Hepatocyte (in vitro differentiated cells): ENCODE data around the gene VCP. TPM values are rescaled to one million over a fixed set of nuclear protein-coding genes. Genes with fewer than 3 reads are reported as not detected.
"Not testable (repeated sequence)": the region's sequence is repeated elsewhere in the genome, so short reads cannot be mapped to it uniquely, and the experiment has no call there.

Source experiments
- DNase-seq: peaks from one replicate; pipeline ENCODE4 v3.0.0-alpha.2; 2016; ENCODE audit warnings: low spot score
- H2AFZ ChIP-seq: fragments of 200-600 bp; sonication (generic); 2 replicates; pipeline ENCODE4 v1.6.0; 2016; ENCODE audit warnings: antibody characterized with exemption, mild to moderate bottlenecking
- H3K27ac ChIP-seq: fragments of 200-600 bp; sonication (generic); 2 replicates; pipeline ENCODE4 v1.5.1; 2016; ENCODE audit warnings: mild to moderate bottlenecking
- H3K27me3 ChIP-seq: fragments of 200-600 bp; sonication (generic); 2 replicates; pipeline ENCODE4 v1.6.1; 2016
- H3K36me3 ChIP-seq: fragments of 200-600 bp; sonication (generic); replicated peaks from 2 replicates; pipeline ENCODE4 v1.5.1; 2016; ENCODE audit warnings: low read depth; ENCODE audit not compliant: insufficient read depth
- H3K4me1 ChIP-seq: fragments of 200-600 bp; sonication (generic); 2 replicates; pipeline ENCODE4 v1.5.1; 2016; ENCODE audit warnings: mild to moderate bottlenecking, moderate library complexity; ENCODE audit not compliant: insufficient read depth
- H3K4me2 ChIP-seq: fragments of 200-600 bp; sonication (generic); 2 replicates; pipeline ENCODE4 v1.6.0; 2016
- H3K4me3 ChIP-seq: fragments of 200-600 bp; sonication (generic); 2 replicates; pipeline ENCODE4 v1.5.1; 2016; ENCODE audit warnings: mild to moderate bottlenecking
- H3K79me2 ChIP-seq: fragments of 200-600 bp; sonication (generic); 2 replicates; pipeline ENCODE4 v1.6.0; 2017; ENCODE audit warnings: mild to moderate bottlenecking
- H3K9me2 ChIP-seq: fragments of 200-600 bp; sonication (generic); replicated peaks from 2 replicates; pipeline ENCODE4 v1.6.0; 2017; ENCODE audit warnings: mild to moderate bottlenecking; ENCODE audit not compliant: insufficient read depth
- H3K9me3 ChIP-seq: fragments of 200-600 bp; sonication (generic); 2 replicates; pipeline ENCODE4 v1.5.1; 2016; ENCODE audit warnings: low read depth, mild to moderate bottlenecking
- H4K20me1 ChIP-seq: fragments of 200-600 bp; sonication (generic); 2 replicates; pipeline ENCODE4 v1.6.0; 2016; ENCODE audit warnings: mild to moderate bottlenecking; ENCODE audit not compliant: insufficient read depth, poor library complexity, severe bottlenecking
- CTCF ChIP-seq: fragments of 200-600 bp; sonication (generic); IDR thresholded peaks from 2 replicates; pipeline ENCODE4 v1.5.1; 2016; ENCODE audit warnings: antibody characterized with exemption, mild to moderate bottlenecking; ENCODE audit not compliant: poor library complexity
- EZH2 ChIP-seq: fragments of 200-600 bp; sonication (generic); IDR thresholded peaks from 2 replicates; pipeline ENCODE4 v1.6.1; 2016; ENCODE audit warnings: antibody characterized with exemption, mild to moderate bottlenecking, borderline replicate concordance
- EZH2phosphoT487 ChIP-seq: fragments of 200-600 bp; sonication (generic); IDR thresholded peaks from one replicate; pipeline ENCODE4 v1.6.1; 2018; ENCODE audit warnings: antibody characterized with exemption, mild to moderate bottlenecking, low read depth, moderate library complexity; ENCODE audit not compliant: unreplicated experiment, severe bottlenecking
- WGBS: methylation state at CpG from one replicate; pipeline ENCODE4 v1.1.6; 2016; ENCODE audit warnings: low lambda C conversion rate; ENCODE audit errors: missing lambda C conversion rate; 5-methylcytosine and 5-hydroxymethylcytosine counted together
- polyA plus RNA-seq: library from polyadenylated mRNA; unstranded; fragments of >200 nt; fragmentation: Nextera tagmentation; extraction: Ambion mirVana; gene quantifications from 2 replicates; pipeline ENCODE4 v1.2.1, GENCODE V29; 2016
- total RNA-seq: library from RNA; depleted of rRNA; stranded (reverse); fragments of >200 nt; gene quantifications from 2 replicates; pipeline ENCODE4 v1.2.3, GENCODE V29; 2014

VCP gene
- total and polyA plus RNA-seq, 2 experiments from 2014 or later: 250 to 284 TPM

- no peaks in the 10 kb centered on the region for H3K27me3 ChIP-seq
- H3K9me3 ChIP-seq: no peaks in the 10 kb centered on the region
- H3K79me2 ChIP-seq: no peaks in the 10 kb centered on the region
- no peak overlapping the region for H3K4me2 ChIP-seq
- H3K4me1 ChIP-seq: peaks cover 8% of the 10 kb centered on the region
- no peaks in the 10 kb centered on the region for H3K9me2 ChIP-seq
- 68% methylated on average over 1 of the region's 1 CpG for whole genome bisulfite sequencing
- DNase-seq: no peak
- no peak overlapping the region for H3K4me3 ChIP-seq
- no peak overlapping the region for H2AFZ ChIP-seq
- no peak for TF ChIP-seq EZH2phosphoT487
- TF ChIP-seq EZH2: no peak
- no peak for TF ChIP-seq CTCF
- H3K27ac ChIP-seq: peak overlapping the region; percentile 79
- no peaks in the 10 kb centered on the region for H4K20me1 ChIP-seq
- H3K36me3 ChIP-seq: no peaks in the 10 kb centered on the region
Measured at GRCh38 chr9:35027374-35027773, 45.1 kb downstream of the VCP start.

DNA sequence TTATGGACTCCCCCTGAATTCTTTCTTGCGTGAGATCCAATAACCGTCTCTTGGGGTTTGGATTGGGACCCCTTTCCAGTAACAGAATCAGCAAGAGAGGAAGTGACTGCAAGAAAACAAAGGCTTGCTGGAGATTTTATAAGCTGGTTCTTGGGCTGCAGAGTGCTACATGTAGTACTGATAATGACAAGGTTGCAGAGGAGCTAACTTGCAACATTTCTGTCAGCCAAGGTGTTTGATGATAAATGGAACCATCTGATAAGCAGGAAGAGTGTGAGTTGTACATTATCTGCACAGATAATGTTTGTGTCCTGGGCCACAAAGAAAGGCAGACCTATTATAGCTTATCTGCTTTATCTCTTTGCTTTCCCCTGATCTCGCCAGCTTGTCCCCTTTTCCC, 45.8 kb downstream of the VCP start:
- DNase-seq: no peak
- H3K36me3 ChIP-seq: no peaks in the 10 kb centered on the region
- no peaks in the 10 kb centered on the region for H4K20me1 ChIP-seq
- no peaks in the 10 kb centered on the region for H3K79me2 ChIP-seq
- peak overlapping the region; percentile 79 for H3K27ac ChIP-seq
- H3K27me3 ChIP-seq: no peaks in the 10 kb centered on the region
- H3K9me2 ChIP-seq: no peaks in the 10 kb centered on the region
- no peaks in the 10 kb centered on the region for H3K9me3 ChIP-seq
- WGBS: 57% methylated on average over 3 of the region's 3 CpGs
- peaks cover 8% of the 10 kb centered on the region for H3K4me1 ChIP-seq
- no peak overlapping the region for H2AFZ ChIP-seq
- TF ChIP-seq CTCF (no peak), EZH2phosphoT487 (no peak), EZH2 (no peak)
- H3K4me3 ChIP-seq: no peak overlapping the region
- H3K4me2 ChIP-seq: peak overlapping the region; percentile 49

GRCh38 chr9:35023443-35023842, 49.0 kb downstream of the VCP start:
- H4K20me1 ChIP-seq, H3K9me3 ChIP-seq, H3K27me3 ChIP-seq, H2AFZ ChIP-seq, H3K4me2 ChIP-seq, H3K4me1 ChIP-seq, H3K4me3 ChIP-seq, H3K36me3 ChIP-seq, H3K9me2 ChIP-seq, DNase-seq, H3K27ac ChIP-seq, H3K79me2 ChIP-seq: not testable (repeated sequence)
- WGBS: 41% methylated on average over 5 of the region's 5 CpGs

GRCh38 chr9:35014517-35014916, 57.9 kb downstream of the VCP start:
- no peaks in the 10 kb centered on the region for H4K20me1 ChIP-seq
- H3K36me3 ChIP-seq: no peaks in the 10 kb centered on the region
- no peak overlapping the region for H2AFZ ChIP-seq
- H3K79me2 ChIP-seq: no peaks in the 10 kb centered on the region
- H3K4me3 ChIP-seq: no peak overlapping the region
- TF ChIP-seq CTCF (no peak), EZH2phosphoT487 (no peak), EZH2 (no peak)
- DNase-seq: no peak
- no peaks in the 10 kb centered on the region for H3K4me1 ChIP-seq
- H3K27me3 ChIP-seq: no peaks in the 10 kb centered on the region
- H3K9me2 ChIP-seq: no peaks in the 10 kb centered on the region
- WGBS: 87% methylated on average over 2 of the region's 2 CpGs
- no peak overlapping the region for H3K27ac ChIP-seq
- no peaks in the 10 kb centered on the region for H3K9me3 ChIP-seq
- H3K4me2 ChIP-seq: no peak overlapping the region
